ENCODE measurements around the gene KLF16.

DNA sequence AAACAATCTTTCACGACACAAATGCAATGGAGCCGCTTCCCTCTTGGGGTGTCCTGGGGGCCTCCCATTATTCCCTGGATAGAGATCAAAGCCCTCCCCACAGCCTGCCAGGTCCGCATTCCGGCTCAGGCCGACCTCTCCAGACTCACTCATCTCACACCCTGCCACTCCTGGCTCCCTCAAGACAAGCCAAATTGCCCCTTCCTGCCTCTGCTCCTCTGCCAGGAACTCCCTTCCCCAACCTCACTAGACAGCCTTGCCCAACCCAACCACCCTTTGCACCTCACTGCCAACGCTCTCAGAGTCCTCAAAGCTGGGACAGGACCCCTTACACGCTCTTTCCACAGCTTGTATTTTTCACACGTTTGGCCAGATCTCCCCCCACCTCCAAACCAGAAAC is 20.4 kb upstream of the KLF16 start:
- TF ChIP-seq, protein P1, sequence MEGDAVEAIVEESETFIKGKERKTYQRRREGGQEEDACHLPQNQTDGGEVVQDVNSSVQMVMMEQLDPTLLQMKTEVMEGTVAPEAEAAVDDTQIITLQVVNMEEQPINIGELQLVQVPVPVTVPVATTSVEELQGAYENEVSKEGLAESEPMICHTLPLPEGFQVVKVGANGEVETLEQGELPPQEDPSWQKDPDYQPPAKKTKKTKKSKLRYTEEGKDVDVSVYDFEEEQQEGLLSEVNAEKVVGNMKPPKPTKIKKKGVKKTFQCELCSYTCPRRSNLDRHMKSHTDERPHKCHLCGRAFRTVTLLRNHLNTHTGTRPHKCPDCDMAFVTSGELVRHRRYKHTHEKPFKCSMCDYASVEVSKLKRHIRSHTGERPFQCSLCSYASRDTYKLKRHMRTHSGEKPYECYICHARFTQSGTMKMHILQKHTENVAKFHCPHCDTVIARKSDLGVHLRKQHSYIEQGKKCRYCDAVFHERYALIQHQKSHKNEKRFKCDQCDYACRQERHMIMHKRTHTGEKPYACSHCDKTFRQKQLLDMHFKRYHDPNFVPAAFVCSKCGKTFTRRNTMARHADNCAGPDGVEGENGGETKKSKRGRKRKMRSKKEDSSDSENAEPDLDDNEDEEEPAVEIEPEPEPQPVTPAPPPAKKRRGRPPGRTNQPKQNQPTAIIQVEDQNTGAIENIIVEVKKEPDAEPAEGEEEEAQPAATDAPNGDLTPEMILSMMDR (conservative IDR thresholded peaks at IDR 0.05): no peak
- no peak for TF ChIP-seq EZH2 (IDR thresholded peaks at IDR 0.05; ENCODE audit: low read depth)

All from PC-9 (cell line).